BJ (cell line): ENCODE measurements around the gene AMOT. TPM values are rescaled to one million over a fixed set of nuclear protein-coding genes. Genes with fewer than 3 reads are reported as not detected.

Source experiments
- CTCF ChIA-PET: fragments of 350-600 bp; formaldehyde crosslinking; extraction: SDS; loops from one replicate; lab custom pipeline; 2021; ENCODE audit warnings: antibody characterized with exemption, inconsistent platforms; lab: Yijun Ruan, JAX
- POLR2A ChIA-PET: fragments of 300-600 bp; sonication (Branson Sonifier 250); formaldehyde crosslinking; extraction: SDS; loops from one replicate; lab custom pipeline; 2021; ENCODE audit warnings: antibody characterized with exemption; lab: Charles Lee
- DNase-seq: peaks from one replicate; pipeline ENCODE4 v3.0.0-alpha.2; 2011; ENCODE audit warnings: low read depth
- H3K27me3 ChIP-seq: 2 replicates; pipeline ENCODE4 v1.6.0; 2011; ENCODE audit warnings: low read length; ENCODE audit not compliant: control insufficient read depth, insufficient read depth
- H3K36me3 ChIP-seq: 2 replicates; pipeline ENCODE4 v1.5.1; 2011; ENCODE audit warnings: low read length; ENCODE audit not compliant: control insufficient read depth, insufficient read depth
- H3K4me3 ChIP-seq: 2 replicates; pipeline ENCODE4 v1.5.1; 2011; ENCODE audit warnings: low read depth, mild to moderate bottlenecking, control low read depth, low read length
- polyA minus RNA-seq: library from RNA; depleted of rRNA, polyadenylated mRNA; stranded (reverse); fragments of >200 nt; gene quantifications from 2 replicates; pipeline ENCODE4 v1.2.3, GENCODE V29; 2011; rRNA and poly(A)+ RNA removed
- polyA plus RNA-seq: library from polyadenylated mRNA; depleted of rRNA; stranded (reverse); fragments of >200 nt; gene quantifications from 2 replicates; pipeline ENCODE4 v1.2.3, GENCODE V29; 2011; rRNA removed
- TF ChIP-seq, protein P1 (sequence below): IDR thresholded peaks from 2 replicates; pipeline ENCODE4 v1.5.1; 2011; ENCODE audit warnings: low read depth, mild to moderate bottlenecking, control low read depth, inconsistent platforms, low read length, moderate library complexity; ENCODE audit not compliant: insufficient read depth

The AMOT gene, protein sequence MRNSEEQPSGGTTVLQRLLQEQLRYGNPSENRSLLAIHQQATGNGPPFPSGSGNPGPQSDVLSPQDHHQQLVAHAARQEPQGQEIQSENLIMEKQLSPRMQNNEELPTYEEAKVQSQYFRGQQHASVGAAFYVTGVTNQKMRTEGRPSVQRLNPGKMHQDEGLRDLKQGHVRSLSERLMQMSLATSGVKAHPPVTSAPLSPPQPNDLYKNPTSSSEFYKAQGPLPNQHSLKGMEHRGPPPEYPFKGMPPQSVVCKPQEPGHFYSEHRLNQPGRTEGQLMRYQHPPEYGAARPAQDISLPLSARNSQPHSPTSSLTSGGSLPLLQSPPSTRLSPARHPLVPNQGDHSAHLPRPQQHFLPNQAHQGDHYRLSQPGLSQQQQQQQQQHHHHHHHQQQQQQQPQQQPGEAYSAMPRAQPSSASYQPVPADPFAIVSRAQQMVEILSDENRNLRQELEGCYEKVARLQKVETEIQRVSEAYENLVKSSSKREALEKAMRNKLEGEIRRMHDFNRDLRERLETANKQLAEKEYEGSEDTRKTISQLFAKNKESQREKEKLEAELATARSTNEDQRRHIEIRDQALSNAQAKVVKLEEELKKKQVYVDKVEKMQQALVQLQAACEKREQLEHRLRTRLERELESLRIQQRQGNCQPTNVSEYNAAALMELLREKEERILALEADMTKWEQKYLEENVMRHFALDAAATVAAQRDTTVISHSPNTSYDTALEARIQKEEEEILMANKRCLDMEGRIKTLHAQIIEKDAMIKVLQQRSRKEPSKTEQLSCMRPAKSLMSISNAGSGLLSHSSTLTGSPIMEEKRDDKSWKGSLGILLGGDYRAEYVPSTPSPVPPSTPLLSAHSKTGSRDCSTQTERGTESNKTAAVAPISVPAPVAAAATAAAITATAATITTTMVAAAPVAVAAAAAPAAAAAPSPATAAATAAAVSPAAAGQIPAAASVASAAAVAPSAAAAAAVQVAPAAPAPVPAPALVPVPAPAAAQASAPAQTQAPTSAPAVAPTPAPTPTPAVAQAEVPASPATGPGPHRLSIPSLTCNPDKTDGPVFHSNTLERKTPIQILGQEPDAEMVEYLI
- polyA plus RNA-seq (1.0 and 1.7 TPM in 2 replicates), polyA minus RNA-seq (1.9 and 2.0 TPM in 2 replicates)

DNA sequence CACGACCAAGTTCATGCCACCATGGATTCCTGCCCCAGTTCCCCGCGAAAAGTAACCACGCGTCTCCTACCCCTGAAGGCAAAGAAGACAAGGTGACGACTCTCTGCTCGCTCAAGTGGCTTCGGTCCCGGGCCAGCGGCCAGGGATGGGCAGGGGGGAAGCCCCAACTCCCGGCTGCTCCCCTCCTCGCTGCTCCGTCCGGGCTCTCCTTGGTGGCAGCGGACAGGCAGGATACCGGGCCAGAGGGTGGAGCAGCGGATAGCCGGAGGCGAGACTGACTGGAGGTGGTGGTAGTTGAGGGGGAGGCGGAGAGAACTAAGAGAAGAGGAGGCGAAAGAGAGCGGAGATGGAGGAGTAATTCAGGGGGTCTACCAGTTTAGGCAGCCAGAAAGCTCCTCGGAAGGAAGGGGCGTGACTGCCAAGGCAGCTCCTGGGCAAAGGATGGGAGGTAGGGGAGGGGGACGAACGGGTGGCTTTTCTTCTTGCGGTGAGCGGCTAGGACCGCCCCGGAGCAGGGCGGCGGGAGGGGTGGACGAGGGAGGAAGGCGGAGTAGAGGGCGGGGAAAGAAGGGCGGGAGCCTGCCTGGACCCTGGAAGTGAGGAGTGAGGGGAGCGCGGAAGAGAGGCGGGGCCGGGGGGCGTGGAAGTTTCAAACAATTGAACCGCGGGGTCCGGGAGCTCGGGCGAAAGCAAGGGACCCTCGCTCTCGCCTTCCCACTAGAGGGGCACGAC, at the start of gene AMOT:
TSS of gene AMOT (minus strand) at position 450 of the 732 bp plus-strand sequence. CDS start 17,705 bp downstream, outside the sequence.
- DNase-seq, result no peak
- ChIA-PET POLR2A (interaction anchor here (0.6 to 0.7 kb wide), 2 partner anchors 11 to 1334 kb away, joined by 3 read pairs; no protein-coding TSS in a partner anchor), CTCF (no interaction called here)
- H3K36me3 ChIP-seq, result no peaks in the 10 kb centered on the region
- H3K27me3 ChIP-seq, result no peaks in the 10 kb centered on the region
- H3K4me3 ChIP-seq, result peak within 1 kb of the TSS; percentile 56
- TF ChIP-seq, protein P1, sequence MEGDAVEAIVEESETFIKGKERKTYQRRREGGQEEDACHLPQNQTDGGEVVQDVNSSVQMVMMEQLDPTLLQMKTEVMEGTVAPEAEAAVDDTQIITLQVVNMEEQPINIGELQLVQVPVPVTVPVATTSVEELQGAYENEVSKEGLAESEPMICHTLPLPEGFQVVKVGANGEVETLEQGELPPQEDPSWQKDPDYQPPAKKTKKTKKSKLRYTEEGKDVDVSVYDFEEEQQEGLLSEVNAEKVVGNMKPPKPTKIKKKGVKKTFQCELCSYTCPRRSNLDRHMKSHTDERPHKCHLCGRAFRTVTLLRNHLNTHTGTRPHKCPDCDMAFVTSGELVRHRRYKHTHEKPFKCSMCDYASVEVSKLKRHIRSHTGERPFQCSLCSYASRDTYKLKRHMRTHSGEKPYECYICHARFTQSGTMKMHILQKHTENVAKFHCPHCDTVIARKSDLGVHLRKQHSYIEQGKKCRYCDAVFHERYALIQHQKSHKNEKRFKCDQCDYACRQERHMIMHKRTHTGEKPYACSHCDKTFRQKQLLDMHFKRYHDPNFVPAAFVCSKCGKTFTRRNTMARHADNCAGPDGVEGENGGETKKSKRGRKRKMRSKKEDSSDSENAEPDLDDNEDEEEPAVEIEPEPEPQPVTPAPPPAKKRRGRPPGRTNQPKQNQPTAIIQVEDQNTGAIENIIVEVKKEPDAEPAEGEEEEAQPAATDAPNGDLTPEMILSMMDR, result no peak

DNA sequence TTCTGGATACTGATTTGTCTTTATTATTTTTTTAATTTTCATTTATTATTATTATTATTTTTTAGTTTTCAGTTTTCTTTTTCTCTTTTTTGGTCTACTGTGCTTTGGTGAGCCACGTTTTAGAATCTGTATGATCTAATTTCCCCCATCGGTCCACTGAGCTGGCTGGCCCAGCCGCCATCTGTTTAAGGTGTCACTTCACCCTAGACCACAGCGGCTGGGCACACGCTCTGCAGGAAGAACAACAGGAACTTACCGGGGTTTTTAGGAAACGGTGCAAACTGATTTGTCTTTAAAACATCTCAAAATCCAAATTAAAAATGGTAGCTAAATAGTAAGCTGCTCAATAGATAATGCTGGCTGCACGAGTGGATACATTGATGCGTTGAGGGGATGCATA, 48.8 kb upstream of the AMOT start:
- TF ChIP-seq, protein P1, result no peak
- Histone ChIP-seq H3K4me3 (no peak overlapping the region), H3K27me3 (no peaks in the 10 kb centered on the region), H3K36me3 (no peaks in the 10 kb centered on the region)
- CTCF ChIA-PET, result no interaction called here
- POLR2A ChIA-PET, result no interaction called here
- DNase-seq, result no peak

DNA sequence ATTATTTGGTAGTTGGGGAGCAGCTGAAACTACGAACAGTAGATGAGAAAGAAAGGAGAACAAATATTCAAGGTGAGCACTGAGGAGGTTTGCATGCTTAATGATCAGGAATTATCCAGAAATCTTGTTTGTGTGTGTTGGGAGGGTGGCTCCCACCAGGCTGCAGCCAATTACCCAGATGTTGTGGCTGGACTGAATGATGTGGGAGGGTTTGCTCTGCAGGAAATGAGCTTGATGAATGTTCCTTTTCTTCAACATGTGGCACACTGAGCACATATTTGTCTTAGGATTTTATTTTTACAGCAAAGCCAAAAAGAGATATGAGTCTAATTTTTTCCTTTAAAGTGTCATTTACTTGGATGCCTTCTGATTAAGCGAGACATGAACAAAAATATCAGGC, 48.3 kb upstream of the AMOT start:
- ChIA-PET CTCF (no interaction called here), POLR2A (no interaction called here)
- TF ChIP-seq, protein P1, result no peak
- DNase-seq, result no peak
- Histone ChIP-seq H3K27me3 (no peaks in the 10 kb centered on the region), H3K4me3 (no peak overlapping the region), H3K36me3 (no peaks in the 10 kb centered on the region)

DNA sequence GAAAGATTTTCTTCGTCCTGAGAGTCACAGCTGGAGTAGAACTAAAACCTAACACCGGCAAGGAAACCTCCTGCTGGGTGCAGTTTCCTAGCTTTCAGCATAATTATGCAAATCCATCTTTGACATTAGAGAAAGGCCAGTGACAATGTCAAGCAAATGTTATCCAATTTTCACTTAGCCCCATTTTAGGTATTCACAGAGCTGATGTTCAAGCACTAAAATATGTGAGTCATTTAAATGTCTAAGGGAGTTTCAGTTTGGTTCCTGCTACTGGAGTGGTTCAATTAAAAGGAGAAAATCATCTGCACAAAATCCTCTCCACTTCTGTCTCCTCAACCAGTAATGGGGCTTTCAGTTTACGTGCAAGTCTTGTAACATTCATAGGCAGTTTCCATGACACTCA, 37.1 kb upstream of the AMOT start:
- Histone ChIP-seq H3K27me3 (no peaks in the 10 kb centered on the region), H3K4me3 (no peak overlapping the region), H3K36me3 (no peaks in the 10 kb centered on the region)
- CTCF ChIA-PET, result no interaction called here
- no peak for DNase-seq
- TF ChIP-seq, protein P1, result no peak
- POLR2A ChIA-PET, result no interaction called here
